HG03108 (cell line): ENCODE measurements around the gene SNX1.
A peak's percentile ranks its signal among the peaks of the same experiment; 100 is the strongest.

Experiments
- ATAC-seq: cut with Tn5 transposase; IDR thresholded peaks from one replicate; pipeline ENCODE4 v1.9.1; 2021; ENCODE audit warnings: moderate library complexity; ENCODE audit not compliant: unreplicated experiment

SNX1 gene

GRCh38 chr15:64161688-64162477, 66.1 kb downstream of the SNX1 start:
- ATAC-seq = no peak

GRCh38 chr15:64162478-64162868, 66.7 kb downstream of the SNX1 start:
- peak; percentile 9 for ATAC-seq

GRCh38 chr15:64162869-64163658, 67.3 kb downstream of the SNX1 start, which contains the start of gene PPIB:
Gene PPIB, minus strand, starts transcription at chr15:64163022. Its CDS starts 36 bp downstream, at chr15:64162986.
- peak; percentile 92 for ATAC-seq

GRCh38 chr15:64163659-64164362, 68.0 kb downstream of the SNX1 start:
- ATAC-seq = no peak

- ATAC-seq = no peak
Measured at GRCh38 chr15:64164436-64164835, 68.7 kb downstream of the SNX1 start.

- ATAC-seq = no peak
Measured at GRCh38 chr15:64166102-64166890, 70.5 kb downstream of the SNX1 start.

- ATAC-seq = peak; percentile 50
Measured at GRCh38 chr15:64180235-64180824, 84.5 kb downstream of the SNX1 start.

- no peak for ATAC-seq
Measured at GRCh38 chr15:64182859-64183370, 87.1 kb downstream of the SNX1 start.

GRCh38 chr15:64185146-64185911, 89.5 kb downstream of the SNX1 start:
- no peak for ATAC-seq

GRCh38 chr15:64187396-64188191, 91.8 kb downstream of the SNX1 start:
- no peak for ATAC-seq
